Left ventricle myocardium inferior (tissue), 1 donor: ENCODE results near the gene PCBP3. TPM values are rescaled to one million over a fixed set of nuclear protein-coding genes. Genes with fewer than 3 reads are reported as not detected.

ENCODE experiments used
- DNase-seq: peaks from one replicate; pipeline ENCODE4 v3.0.0-alpha.2; 2020
- H3K27ac ChIP-seq: fragments of 200-600 bp; replicated peaks from 2 replicates; pipeline ENCODE4 v1.8.0; 2021
- H3K27me3 ChIP-seq: fragments of 200-600 bp; 2 replicates; pipeline ENCODE4 v1.8.0; 2021; ENCODE audit warnings: low read depth
- H3K36me3 ChIP-seq: fragments of 200-600 bp; 2 replicates; pipeline ENCODE4 v1.8.0; 2021
- H3K4me1 ChIP-seq: fragments of 200-600 bp; 2 replicates; pipeline ENCODE4 v1.8.0; 2021
- H3K4me3 ChIP-seq: fragments of 200-600 bp; 2 replicates; pipeline ENCODE4 v1.8.0; 2021; ENCODE audit warnings: mild to moderate bottlenecking, moderate library complexity
- H3K9me3 ChIP-seq: fragments of 200-600 bp; replicated peaks from 2 replicates; pipeline ENCODE4 v1.8.0; 2021
- CTCF ChIP-seq: fragments of 200-600 bp; IDR thresholded peaks from 2 replicates; pipeline ENCODE4 v1.8.0; 2021; ENCODE audit warnings: antibody characterized with exemption, mild to moderate bottlenecking, borderline replicate concordance
- intact Hi-C: fragments of 100-400 bp; cut with micrococcal nuclease; formaldehyde crosslinking; loops from one replicate; pipeline ENCODE4 v1.11.0; 2022
- total RNA-seq: library from RNA; stranded (reverse); fragmentation: NEBNext Ultra II Directional; extraction: Animal tissue kit (Norgen Biotek cat#: 25700); gene quantifications from one replicate; pipeline ENCODE4 v1.2.1, GENCODE V29; 2021
- donor health status: DM: no; HTN: yes; CAD: no; lungs with severe emphysema.

PCBP3 gene
- total RNA-seq, 1 donor from 2014 or later: 2.9 TPM

- H3K9me3 ChIP-seq: no peaks in the 10 kb centered on the region
- DNase-seq: peak; percentile 35
- TF ChIP-seq CTCF: no peak
- H3K4me3 ChIP-seq: peak overlapping the region; percentile 33
- H3K27ac ChIP-seq: no peak overlapping the region
- H3K36me3 ChIP-seq: no peaks in the 10 kb centered on the region
- H3K27me3 ChIP-seq: peaks cover 7% of the 10 kb centered on the region
- peaks cover 33% of the 10 kb centered on the region for H3K4me1 ChIP-seq
- intact Hi-C loops: no loop called here
Measured at GRCh38 chr21:45892156-45892915, 248.8 kb downstream of the PCBP3 start.

GRCh38 chr21:45892916-45893739 is 249.6 kb downstream of the PCBP3 start:
- Histone ChIP-seq H3K27me3 (peaks cover 14% of the 10 kb centered on the region), H3K9me3 (no peaks in the 10 kb centered on the region), H3K4me1 (peaks cover 25% of the 10 kb centered on the region), H3K27ac (peak overlapping the region; percentile 27), H3K36me3 (no peaks in the 10 kb centered on the region), H3K4me3 (no peak overlapping the region)
- no peak for TF ChIP-seq CTCF
- intact Hi-C loops: no loop called here
- no peak for DNase-seq

GRCh38 chr21:45893740-45894449 is 250.4 kb downstream of the PCBP3 start:
- Histone ChIP-seq H3K27ac (peak overlapping the region; percentile 27), H3K27me3 (peaks cover 14% of the 10 kb centered on the region), H3K36me3 (no peaks in the 10 kb centered on the region), H3K4me3 (no peak overlapping the region), H3K4me1 (peaks cover 23% of the 10 kb centered on the region), H3K9me3 (no peaks in the 10 kb centered on the region)
- no peak for DNase-seq
- no peak for TF ChIP-seq CTCF
- intact Hi-C loops: no loop called here

GRCh38 chr21:45894450-45894825 is 250.9 kb downstream of the PCBP3 start:
- no peaks in the 10 kb centered on the region for H3K36me3 ChIP-seq
- no peaks in the 10 kb centered on the region for H3K9me3 ChIP-seq
- peaks cover 17% of the 10 kb centered on the region for H3K27me3 ChIP-seq
- intact Hi-C loops: no loop called here
- H3K27ac ChIP-seq: peak overlapping the region; percentile 27
- TF ChIP-seq CTCF: no peak
- no peak overlapping the region for H3K4me3 ChIP-seq
- H3K4me1 ChIP-seq: peaks cover 23% of the 10 kb centered on the region
- DNase-seq: peak; percentile 53

- no peak overlapping the region for H3K4me3 ChIP-seq
- no peak for TF ChIP-seq CTCF
- H3K36me3 ChIP-seq: no peaks in the 10 kb centered on the region
- intact Hi-C loops: no loop called here
- no peak overlapping the region for H3K27ac ChIP-seq
- peaks cover 23% of the 10 kb centered on the region for H3K4me1 ChIP-seq
- no peaks in the 10 kb centered on the region for H3K9me3 ChIP-seq
- peaks cover 21% of the 10 kb centered on the region for H3K27me3 ChIP-seq
- DNase-seq: no peak
Measured at GRCh38 chr21:45894906-45895777, 251.6 kb downstream of the PCBP3 start.
